GM18499 (cell line): ENCODE data around the gene RASL10A.

Experiments
- ATAC-seq: cut with Tn5 transposase; IDR thresholded peaks from one replicate; pipeline ENCODE4 v1.9.1; 2021; ENCODE audit warnings: moderate number of reproducible peaks; ENCODE audit not compliant: insufficient read depth, unreplicated experiment

RASL10A gene

DNA sequence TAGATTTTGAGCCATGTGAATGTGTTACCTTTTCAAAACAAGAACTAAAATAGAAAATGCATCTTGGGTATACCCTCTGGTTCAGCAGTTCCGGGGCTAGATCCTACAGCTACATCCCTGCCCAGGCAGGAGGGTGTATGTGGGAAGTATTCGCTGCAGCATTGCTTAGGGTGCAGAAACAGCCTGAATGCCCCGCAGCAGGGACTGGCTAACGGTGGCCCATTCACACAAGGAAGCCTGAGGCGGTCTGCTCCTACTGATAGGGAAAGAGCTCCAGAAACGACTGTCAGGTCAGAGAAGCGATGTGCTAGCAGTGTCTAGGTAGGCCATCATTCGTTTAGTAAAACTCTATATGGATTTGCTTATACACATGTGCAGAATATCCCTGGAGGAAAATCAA lies 9.9 kb upstream of the RASL10A start:
- ATAC-seq: no peak

- ATAC-seq: no peak
These were observed 8.1 kb upstream of the RASL10A start for GRCh38 chr22:29323641-29324040.

DNA sequence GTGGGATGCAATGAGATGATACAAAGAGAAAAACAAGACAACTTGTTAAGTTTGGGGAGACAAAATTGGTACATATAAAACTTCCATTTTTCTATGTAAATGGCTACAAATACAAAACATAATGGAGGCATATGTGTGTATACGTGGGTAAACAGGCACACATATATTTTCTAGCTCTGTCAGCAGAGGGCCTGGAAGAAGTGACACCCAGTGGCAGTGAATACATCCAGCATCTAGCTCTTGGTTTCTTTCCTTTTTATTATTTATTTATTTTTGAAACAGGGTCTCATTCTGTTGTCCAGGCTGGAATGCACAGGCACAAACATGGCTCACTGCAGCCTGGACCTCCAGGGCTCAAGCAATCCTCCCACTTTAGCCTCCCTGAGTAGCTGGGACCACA lies 5.0 kb upstream of the RASL10A start:
- ATAC-seq: no peak

GRCh38 chr22:29319072-29319471 lies 3.6 kb upstream of the RASL10A start:
- ATAC-seq: no peak

- ATAC-seq: no peak
These were observed 2.4 kb upstream of the RASL10A start for GRCh38 chr22:29317827-29318454.

DNA sequence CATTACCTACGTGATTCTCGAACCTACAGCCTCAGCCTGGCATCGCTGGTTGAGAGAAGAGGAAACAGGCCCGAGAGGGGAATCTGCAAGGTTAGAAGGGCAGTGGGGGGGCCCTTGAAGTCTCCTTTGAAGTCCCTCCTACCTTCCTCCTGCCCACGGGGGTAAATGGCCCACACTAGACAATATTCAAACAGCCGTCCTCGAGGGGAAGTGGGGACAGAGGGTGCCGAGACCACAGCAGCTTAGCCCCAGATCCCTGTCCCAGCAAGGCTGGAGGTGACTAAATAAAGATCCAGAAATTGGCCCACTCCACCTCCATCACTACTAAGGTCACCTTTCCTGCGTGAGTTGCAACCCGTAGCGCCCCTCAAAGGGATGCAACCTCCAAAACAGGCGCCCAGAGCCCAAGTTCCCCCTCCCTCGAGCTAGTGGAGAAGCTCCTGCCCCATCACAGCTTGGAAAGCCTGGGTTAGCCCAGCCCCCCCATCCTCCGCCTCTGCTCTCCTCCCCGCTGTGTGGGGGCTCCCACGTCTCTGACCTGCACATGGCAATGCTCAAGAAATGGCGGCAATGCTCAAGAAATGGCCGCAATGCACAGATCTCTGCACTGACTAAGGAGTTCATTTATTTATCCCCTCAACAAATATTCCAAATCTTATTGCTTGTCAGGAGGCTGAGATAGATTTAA lies 788 bp upstream of the RASL10A start:
- no peak for ATAC-seq

- ATAC-seq: no peak
These were observed 786 bp downstream of the RASL10A start for GRCh38 chr22:29314537-29315285.

DNA sequence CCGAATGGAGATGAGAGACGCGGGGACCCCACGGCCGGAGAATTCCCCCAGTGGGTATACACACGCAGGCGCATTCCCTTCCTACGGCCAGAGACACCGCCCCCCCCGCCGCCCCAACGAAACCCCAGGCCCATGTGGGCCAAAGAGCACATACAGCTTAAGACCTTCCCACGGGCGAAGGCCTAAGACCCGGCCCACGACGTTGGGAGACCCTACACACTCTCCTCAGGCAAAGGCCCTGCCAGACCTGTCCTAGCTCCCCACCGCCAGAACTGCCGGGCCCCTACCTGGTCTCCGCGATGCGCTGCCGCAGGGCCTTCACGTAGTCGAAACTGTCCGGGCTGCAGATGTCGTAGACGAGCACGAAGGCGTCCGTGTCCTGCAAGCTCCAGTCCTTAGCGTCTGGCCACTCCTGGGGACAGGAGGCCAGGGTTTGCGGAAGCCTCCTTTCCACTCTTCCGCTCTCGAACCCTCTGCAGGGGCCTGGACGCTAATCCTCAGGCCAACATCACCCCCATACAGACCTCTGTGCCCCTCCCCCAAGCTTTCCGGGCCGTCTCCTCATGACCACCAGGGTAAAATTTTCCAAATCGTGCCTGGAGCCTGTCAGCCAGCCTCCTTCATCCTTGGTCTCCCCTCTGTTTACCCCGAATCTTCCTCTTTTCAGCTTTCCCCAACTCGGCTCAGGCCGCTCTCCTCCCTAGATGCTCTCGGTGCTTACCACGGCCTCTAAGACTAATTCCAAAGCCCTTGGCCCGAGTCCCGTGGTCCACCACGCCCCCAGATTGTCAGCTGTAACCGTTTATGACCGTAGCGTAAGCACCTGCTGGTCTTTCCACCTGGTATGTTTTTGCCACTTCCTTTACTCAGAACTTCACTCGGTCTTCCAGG lies 1.7 kb downstream of the RASL10A start:
- no peak for ATAC-seq

DNA sequence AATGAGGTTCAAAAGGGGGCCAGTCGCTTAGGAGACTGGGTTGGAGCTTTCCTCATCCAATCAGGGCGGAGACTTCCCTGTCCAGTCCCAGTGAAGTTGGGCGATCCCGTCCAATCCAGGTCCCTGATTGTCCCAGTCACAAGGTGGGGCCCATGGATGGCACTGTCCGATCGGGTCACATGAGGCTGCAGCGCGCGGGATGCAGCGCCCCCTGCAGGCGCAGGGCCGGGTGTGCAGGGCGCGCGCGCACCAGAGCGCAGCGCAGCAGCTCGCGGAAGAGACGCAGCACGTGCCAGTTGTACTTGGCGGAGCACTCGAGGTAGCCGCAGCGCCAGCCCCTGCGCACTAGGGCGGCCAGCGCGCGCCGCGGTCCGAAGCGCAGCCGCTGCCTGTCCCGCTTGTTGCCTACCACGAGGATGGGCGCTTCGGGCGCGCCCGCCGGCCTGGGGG lies 2.3 kb downstream of the RASL10A start:
- no peak for ATAC-seq

DNA sequence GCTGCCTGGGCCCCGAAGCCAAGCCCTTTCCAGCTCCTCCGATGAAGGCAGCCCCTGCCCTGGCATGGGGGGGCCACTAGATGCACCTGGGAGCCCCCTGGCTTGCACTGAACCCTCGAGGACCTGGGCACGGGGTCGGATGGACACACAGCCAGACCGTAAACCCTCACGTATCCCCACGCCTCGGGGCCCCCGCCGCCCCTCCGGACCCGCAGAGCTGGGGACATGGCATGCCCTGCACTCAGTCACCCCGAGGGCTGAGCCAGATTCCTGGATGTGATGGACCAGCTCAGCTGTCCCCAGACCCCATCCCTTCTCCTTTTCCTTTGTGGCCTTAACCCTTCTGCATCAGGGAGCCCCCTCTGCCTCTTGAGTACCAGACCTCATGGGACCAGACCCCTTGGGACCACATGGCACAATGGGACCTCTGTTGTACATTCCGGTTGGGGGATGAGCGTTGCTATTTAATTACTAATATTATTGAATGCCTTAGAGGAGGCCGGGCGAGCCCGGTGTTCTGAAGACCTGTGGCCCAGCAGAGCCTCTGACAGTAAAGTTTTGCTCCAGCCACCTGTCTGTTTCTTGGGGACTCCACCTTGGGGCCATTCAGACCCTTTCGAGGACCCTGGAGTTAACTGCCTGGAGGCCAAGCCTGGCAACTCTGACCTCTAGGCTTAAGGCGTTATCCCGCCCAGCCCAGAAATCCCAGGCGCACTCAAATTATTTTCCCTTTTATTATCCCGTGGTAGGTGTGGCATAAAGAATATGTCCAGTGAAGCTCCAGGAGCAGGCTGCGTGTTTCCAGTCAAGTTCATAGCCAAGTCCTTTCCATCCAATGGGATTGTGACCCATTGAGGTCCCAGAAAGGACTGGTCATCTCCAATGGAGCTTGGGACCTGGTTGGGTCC lies 3.0 kb downstream of the RASL10A start:
- ATAC-seq: no peak

- no peak for ATAC-seq
These were observed 3.9 kb downstream of the RASL10A start for GRCh38 chr22:29311464-29312217.

- no peak for ATAC-seq
These were observed 4.6 kb downstream of the RASL10A start for GRCh38 chr22:29310863-29311339.

- no peak for ATAC-seq
These were observed 5.2 kb downstream of the RASL10A start for GRCh38 chr22:29310065-29310862.

DNA sequence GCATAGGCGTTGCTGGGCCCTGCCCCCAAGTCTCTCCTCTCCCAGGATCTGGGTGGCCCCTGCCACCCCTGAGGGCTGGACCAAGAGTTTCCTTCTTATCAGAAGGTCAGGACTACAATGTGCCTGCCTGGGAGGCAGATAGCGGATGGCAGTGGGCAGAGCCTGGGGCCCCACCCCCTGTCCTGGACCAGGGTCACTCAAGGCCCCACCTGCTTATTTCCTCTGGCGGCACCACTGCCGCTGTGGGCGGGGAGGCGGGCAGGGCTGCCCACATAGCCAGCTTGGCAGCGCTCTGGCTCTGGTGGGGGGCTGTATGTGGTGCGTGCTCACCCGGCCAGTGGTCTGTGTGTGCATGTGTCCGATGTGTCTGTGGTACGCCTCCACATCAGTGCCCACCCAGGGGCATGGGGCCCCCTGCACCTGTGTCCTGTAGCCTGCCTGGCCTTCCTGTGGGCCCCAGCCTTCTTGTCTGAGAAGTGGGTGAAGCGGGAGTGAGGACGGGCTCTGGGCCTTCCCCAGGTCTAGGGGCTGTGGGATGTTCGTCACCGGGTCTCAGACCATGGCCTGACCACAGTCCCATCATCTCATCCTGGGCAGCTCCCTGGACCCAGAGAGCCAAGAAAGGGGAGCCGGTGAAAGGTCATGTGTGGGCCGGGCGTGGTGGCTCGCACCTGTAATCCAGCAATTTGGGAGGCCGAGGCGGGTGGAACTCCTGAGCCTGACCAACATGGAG lies 6.0 kb downstream of the RASL10A start:
- ATAC-seq: no peak

DNA sequence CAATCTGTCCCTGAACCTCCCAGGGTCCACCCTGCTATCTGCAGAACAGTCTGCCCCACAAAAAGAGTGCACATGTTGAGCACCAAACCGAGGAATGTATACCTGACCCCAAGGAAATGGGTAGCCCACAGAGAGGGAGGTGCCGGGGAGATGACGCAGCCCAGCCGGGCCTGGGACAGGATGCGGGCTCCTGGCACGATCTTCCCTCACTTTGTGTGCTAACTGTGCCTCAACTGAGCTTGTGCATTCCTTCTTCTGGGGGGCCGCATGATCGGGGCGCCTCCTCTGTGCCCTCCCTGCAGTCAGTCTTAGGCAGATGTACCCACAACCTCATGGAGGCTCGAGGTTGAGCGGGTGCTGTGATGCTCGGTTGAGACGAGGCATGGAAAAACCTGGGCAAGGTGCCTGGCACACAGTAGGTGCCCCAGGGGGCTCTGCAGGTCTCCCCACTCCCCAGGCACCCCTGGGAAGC lies 6.7 kb downstream of the RASL10A start:
- no peak for ATAC-seq

GRCh38 chr22:29308148-29308790 lies 7.2 kb downstream of the RASL10A start:
- ATAC-seq: no peak
